HL-60/S4 treated with retinoic acid at 250 ng/mL for 4 days and 3 days (cell line): ENCODE data around the gene RAB13.

Experiments used
- in situ Hi-C: fragments of 300-500 bp; cut with MboI; formaldehyde crosslinking; loops from 2 replicates; pipeline ENCODE4 v1.7.0; 2022; ENCODE audit warnings: low sequenced_read_pairs

RAB13 gene

DNA sequence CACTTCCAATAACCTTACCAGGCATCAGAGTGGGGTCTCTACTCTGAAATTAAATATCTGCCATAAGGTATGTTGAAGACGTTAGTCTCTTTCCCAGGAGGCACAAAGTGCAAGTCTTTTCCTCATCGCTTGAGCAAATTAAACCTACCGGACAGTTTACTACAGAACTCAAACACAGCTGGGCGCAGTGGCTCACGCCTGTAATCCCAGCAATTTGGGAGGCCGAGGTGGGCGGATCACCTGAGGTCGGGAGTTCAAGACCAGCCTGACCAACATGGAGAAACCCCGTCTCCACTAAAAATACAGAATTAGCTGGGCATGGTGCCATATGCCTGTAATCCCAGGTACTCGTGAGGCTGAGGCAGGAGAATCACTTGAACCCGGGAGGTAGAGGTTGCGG lies 7.0 kb downstream of the RAB13 start:
- in situ Hi-C loops, result loop anchor here (25.0 kb wide), 2 partner anchors 467 to 617 kb away; partner anchors contain the start of gene S100A9

DNA sequence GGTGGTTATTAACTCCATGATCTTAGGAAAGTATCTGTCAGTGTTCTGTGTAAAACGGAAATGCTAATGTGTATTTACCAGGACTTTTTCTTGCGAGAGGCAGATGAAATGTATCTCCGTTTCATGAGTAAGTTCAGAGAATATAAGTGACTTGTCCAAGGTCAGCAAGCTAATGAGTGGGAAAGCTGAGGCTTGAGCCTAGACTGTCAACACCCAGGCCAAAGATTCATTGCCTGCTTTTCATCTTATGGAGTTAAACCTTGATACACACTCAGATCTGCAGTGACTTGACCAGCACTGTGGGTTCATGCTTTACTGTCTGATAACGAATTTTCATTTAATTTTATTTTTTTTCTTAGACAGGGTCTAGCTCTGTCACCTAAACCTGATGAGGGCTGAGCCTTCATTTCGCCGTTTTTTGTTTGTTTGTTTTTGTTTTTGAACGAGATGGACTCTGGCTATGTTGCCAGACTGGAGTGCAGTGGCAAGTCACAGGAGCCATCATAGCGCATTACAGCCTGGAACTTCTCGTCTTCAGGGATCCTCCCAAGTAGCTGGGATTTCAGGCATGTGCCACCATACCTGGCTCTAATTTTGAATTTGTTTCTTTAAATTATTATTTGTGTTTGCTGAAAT lies 7.7 kb downstream of the RAB13 start:
- in situ Hi-C loops, result loop anchor here (25.0 kb wide), 2 partner anchors 466 to 616 kb away; partner anchors contain the start of gene S100A9

DNA sequence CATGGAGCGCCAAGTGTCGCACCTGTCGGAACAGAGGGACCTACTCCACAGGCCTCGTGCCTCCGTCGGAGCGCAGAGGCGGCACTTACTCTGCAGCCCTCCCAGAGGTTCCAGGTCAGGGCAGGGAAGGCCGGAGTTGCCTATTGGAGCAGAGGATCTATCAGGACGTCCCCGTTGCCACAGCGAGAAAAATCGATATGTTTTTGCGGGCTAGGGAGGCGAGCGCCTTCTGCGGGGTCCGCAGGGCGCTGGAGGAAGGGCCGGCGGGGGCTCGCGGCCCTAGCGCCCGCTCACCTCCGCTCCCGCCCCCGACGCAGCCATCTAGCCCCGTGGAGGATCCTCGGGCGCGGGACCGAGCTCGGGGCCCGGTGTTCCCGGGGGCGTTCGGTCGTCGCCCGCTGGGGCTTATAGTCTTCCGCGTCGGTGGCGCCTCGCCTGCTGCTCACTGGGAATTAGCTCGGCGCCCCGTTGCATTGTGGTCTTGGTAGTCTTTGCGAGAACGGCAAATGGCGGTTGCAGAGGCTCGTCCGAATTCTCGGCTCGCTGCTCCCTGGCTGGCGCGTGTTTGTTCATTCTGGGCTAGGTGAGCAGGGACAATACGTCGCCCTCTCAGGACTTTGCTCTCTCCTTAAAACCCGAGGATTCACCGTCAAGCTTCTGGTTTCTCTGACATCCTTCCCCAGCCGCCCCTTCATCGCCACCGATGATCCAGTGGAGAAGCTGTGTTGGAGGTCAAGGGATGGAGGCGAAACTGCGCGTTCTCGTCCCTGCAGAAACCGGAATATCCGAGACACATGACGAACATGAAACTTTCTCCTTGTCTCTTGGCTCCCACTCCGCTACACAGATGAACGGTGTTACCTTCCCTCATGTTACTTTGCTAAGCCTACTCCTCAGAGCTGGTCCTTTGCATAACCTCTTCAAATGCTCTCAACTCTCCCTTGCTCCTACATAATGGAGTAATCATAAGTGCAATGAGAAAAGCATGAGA lies 8.6 kb downstream of the RAB13 start, which contains the start of gene JTB:
JTB (minus strand) TSS at position 425 of the 991 bp plus-strand sequence; CDS start at position 3, 422 bp downstream.
- in situ Hi-C loops, result loop anchor here (25.0 kb wide), 2 partner anchors 465 to 615 kb away; partner anchors contain the start of gene S100A9

DNA sequence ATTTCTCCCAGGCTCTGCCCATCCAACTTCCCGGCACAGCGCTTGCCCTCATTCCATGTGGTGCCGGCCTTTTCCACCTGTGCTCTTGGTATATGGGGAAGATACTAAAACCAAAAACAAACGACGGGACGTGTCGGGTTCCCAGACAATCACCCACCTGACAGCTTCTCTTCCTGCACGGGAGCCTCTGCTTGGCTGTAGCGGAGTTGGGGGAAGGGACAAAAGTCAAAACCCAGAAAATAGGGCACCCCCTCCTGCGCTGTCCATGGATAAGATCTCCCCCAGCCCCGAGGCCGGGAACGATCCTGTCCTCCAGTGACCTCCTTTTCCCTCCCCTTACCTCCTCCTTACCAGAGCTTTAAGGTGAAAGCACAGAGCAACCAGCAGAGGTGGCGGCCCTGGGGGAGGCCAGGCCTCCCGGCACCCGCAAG lies 9.3 kb downstream of the RAB13 start:
- in situ Hi-C loops, result loop anchor here (25.0 kb wide), 2 partner anchors 465 to 615 kb away; partner anchors contain the start of gene S100A9

DNA sequence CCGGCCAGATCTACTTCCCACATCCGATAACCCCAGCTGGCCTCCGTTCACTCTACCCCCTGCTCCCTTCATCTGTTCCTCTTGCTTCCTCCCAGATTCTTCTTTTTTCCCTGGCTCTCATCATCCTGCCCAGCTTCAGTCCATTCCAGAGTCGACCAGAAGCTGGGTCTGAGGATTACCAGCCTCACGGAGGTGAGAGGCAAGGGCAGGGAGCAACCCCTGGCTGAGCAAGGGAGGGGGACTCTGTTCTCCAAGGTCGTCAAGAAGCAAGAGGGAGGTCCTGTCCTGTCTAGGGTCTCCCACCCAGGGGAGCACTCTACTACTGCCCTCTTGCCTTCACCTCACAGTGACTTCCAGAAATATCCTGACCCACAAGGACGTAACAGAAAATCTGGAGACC lies 12.6 kb downstream of the RAB13 start:
- in situ Hi-C loops, result no loop called here

DNA sequence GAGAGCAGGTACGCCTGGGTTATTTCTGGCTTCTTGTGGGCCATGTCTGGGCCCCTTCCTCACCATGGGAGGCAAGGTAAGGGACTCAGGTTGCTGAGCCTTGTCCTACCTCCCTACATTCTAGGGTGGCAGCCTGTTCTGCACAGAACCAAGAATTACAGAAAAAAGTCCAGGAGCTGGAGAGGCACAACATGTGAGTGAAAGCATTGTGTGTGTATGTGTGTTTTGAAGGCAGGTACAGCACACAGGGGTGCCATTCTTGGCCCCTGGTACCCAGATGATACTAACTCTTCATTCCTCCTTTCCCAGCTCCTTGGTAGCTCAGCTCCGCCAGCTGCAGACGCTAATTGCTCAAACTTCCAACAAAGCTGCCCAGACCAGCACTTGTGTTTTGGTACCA lies 13.1 kb downstream of the RAB13 start:
- in situ Hi-C loops, result no loop called here

DNA sequence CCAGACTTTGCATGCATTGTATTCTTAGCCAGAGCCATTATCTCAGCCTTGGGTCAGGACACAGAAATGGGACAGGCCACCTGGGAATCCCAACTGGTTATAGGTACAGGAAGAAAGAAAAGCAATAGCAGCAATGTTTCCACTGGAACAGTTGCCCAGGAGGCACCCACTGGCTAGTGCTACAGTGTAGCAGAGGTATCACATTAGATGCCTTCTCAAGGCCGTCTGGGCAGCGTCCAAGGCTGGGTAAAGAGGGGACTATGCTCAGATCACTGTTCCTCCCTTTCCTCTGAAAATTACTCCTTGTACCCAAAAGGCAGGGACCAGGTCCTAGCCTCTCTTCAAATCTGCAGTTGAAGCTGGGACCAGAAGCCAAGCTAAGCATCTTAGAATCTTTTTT lies 15.8 kb downstream of the RAB13 start:
- in situ Hi-C loops, result no loop called here

DNA sequence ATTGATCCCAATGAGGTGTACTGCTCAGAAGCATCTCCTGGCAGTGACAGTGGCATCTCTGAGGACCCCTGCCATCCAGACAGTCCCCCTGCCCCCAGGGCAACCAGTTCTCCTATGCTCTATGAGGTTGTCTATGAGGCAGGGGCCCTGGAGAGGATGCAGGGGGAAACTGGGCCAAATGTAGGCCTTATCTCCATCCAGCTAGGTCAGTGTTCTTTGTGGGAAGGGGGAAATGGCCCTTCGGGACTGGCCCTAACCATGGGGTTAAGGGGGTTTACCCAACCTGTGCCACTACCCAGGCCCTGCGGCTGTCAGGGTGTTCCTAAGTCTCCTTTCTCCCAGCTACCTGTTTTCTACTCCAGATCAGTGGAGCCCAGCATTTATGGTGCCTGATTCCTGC lies 17.2 kb downstream of the RAB13 start:
- in situ Hi-C loops, result loop anchor here (10.0 kb wide), 1 partner anchor 294 kb away; the partner anchor contains the start of genes ILF2 and NPR1

DNA sequence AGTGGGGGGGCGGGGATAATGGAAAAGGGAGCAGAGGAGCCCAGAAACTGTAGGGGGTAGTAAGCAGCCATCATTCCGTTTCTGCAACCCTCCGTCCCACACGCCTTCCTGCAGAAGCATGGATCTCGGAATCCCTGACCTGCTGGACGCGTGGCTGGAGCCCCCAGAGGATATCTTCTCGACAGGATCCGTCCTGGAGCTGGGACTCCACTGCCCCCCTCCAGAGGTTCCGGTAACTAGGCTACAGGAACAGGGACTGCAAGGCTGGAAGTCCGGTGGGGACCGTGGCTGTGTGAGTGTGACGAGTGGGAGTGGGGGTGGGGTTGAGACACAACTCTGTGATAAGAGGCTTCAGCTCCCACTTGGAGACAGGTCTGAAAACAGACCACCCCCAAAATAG lies 17.7 kb downstream of the RAB13 start:
- in situ Hi-C loops, result loop anchor here (10.0 kb wide), 1 partner anchor 294 kb away; the partner anchor contains the start of genes ILF2 and NPR1

DNA sequence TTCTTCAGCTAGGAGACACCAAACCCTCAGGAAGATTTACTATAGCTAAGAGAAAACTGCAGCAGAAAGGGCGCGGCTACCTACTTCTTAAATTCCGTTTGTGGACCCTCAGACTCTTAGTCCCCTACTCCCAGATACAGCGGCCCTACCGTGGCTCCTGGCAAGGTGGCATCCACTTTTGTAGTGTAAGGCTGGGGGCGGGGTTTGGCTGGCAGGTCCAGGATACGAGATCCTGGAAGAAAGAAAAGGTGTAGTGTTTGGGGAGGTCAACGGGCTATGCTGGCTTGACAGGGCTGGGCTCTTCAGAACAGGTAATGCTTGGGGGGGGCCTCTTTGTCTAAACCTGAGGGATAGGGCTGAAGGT lies 18.2 kb downstream of the RAB13 start:
- in situ Hi-C loops, result loop anchor here (10.0 kb wide), 1 partner anchor 293 kb away; the partner anchor contains the start of genes ILF2 and NPR1

DNA sequence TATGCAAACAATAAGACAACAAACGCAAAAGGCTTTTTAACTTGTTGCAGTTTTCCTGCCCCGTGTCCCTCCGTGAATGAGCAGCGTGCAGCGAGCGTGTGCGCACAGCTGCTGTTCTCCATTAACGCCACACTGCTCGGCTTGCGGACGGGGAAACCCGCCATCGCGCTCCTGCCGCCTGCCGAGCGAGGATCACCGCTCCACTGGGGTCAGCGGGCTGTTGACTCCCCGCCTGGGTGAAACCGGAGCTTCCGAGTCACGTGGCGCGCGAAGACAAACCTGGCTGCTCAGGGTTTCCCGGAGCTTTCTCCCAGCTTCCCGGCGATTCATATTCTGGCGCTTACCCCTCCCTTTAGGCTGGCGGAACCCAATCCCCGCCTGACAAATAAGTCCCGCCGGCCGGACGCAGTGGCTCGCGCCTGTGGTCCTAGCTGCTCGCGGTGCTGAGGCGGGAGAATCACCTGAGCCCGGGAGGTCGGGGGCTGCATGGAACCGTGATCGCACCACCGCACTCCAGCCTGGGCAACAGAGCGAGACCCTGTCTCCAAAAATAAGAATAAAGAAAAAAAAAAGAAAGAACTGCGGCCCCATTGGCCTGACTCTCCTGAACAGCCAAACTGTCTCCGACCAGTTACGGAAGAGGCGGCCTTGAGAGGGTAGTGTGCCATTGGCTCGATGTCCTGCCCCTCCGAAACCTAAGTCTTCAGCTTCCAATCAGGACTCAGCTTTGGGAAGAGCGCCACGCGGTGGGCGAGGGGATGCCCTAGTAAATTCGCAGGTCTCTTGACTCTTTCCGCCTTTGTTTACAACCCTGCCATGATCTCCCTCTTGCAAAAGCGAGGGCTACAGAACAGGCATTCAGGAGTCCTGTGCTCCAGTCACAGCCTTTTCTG lies 18.8 kb downstream of the RAB13 start, which contains the start of gene CREB3L4:
CREB3L4 (plus strand) TSS at position 796 of the 893 bp plus-strand sequence. CDS start 624 bp downstream, outside the sequence.
- in situ Hi-C loops, result loop anchor here (10.0 kb wide), 1 partner anchor 293 kb away; the partner anchor contains the start of genes ILF2 and NPR1

DNA sequence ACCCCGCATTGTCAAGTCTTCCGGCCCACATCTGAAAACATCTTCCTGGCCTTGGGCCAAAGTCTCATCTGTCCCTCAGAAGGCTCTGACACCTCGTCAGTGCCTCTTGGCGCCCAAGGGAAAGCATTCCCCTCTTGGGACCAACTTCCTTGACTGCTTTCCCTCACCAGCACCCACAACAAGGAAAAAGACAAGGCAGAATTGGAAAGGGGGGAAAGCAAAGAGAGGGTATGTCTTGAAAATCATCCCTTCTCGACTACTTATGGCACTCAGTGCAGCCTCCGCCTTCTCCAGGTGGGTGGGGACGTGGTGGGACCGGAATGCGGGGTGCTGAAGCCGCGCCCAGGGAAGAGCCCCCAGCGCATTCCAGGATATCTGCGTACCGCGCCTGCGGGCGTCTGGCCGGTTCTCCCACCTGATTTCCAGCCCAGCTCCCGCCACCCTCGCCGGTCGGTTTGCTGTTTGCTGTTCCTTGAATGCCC lies 22.2 kb downstream of the RAB13 start:
- in situ Hi-C loops, result loop anchor here (10.0 kb wide), 1 partner anchor 289 kb away; the partner anchor contains the start of genes ILF2 and NPR1

DNA sequence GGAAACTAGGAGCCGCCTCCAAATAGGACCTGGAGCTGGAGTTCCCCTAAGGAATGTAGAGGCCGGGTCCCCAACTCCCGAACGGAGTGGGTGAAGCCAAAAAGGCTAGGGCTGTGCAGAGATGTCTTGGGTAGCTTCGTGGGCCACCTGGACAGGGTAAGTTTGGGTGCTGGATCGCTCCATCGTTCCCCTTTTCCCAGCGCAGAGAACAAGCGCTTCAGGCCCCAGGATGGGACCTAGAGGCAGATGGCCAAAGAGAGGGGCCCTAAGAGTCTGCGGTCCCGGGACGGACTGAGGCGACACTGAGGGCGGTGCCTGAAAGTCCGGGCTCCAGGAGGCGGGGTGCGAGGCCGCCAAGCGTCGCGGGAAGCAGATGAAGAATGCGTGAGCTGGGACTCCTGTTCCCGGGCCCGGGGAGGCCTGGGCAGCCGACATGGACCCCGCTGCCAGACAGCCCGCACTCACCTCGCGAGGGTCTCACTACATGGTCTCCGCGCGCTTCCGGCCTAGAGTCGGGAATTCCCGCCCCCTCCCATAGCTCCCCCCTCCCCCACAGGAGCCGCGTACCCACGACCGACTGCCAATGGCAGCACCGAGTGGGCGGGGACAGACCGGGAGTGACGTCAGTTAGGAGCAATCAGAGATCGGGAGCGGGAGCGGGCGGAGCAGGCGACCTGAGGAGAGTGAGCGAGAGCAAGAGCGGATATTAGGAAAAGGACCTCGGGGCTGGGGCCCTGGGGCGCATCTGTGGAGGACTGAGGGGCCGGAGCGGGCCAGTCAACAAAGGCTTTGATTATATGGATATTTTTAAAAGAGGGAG lies 22.9 kb downstream of the RAB13 start, which contains the start of gene SLC39A1:
SLC39A1 (minus strand) TSS at position 508 of the 820 bp plus-strand sequence. CDS start 822 bp downstream, outside the sequence.
- in situ Hi-C loops, result loop anchor here (10.0 kb wide), 1 partner anchor 288 kb away; the partner anchor contains the start of genes ILF2 and NPR1

DNA sequence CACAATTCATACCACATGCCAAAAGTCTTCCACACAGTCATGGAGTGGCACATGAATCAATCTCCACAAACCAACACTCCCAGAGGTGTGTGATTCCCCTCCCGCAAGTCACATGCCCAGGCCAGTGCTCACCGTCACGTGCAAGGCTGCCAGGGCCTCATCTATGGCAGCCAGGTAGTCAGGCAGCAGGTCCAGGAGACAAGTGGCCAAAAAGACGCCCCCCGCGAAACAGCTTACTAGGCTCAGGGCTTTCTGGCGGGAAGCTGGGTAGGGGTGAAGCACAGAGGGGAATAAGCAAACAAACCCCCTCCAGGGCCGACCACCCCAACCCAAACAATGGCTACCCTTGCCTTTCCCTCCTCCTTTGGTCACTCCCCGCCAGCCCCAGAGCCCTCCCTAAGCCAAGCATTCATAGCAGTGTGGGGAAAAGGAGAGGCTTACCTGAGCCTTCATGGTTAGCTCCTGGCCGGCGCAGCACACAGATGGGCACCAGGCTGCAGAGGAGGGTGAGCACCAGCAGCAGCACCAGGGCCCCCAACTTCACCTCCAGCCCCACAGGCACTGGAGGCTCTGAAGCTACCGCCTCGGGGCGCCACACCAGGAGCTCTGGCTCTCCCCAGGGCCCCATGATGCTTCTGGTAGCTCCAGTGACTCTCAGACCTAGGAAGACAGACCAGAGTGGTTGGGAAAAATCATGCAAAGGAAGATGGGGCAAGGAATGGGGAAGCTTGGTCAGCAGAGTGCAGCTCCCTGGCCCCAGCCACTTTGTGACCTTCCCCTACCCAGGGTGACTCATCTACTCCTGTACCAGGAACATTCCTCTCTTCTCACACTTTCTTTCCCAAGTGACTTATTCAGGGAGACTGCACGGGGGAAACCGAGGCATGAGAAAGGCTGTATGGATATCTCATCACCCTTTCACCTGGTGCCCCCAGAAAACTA lies 23.8 kb downstream of the RAB13 start:
- in situ Hi-C loops, result loop anchor here (10.0 kb wide), 1 partner anchor 288 kb away; the partner anchor contains the start of genes ILF2 and NPR1

DNA sequence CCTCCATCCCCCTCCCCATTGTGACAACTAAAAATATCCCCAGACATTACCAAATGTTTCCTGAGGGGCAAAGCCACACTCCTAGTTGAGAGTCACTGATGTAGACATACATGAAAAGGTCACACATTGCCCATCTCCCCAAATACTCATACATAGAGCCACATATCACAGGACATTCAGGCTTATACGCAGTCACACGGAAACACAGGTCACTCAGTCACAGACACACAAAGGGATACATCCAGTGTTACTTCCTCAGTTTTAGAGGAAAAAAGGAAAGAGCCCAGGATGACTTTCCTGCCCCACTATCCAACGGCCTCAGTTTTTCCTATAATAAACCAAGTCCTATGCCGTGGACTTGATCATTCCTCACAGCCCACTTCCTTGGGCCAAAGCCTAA lies 24.7 kb downstream of the RAB13 start:
- in situ Hi-C loops, result loop anchor here (10.0 kb wide), 1 partner anchor 287 kb away; the partner anchor contains the start of genes ILF2 and NPR1

DNA sequence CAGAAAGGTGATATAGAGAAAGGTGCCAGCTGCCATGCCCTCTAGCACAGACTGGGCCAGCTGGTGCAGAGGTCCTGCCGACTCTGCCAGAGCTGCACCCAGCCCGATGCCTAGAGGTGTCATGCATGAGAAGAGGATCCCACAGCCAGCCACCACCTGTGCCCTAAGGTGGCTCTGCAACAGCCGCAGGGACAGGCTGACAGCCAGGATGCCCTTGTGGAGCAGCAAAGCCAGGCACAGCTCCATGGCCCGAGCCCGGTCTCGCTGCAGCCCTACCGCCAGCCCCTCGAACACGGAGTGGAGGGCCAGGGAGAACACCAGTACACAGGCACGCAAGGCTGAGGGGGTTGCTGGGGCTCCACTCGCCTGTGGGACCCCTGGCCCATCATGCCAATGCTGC lies 25.9 kb downstream of the RAB13 start:
- in situ Hi-C loops, result loop anchor here (10.0 kb wide), 1 partner anchor 285 kb away; the partner anchor contains the start of genes ILF2 and NPR1

DNA sequence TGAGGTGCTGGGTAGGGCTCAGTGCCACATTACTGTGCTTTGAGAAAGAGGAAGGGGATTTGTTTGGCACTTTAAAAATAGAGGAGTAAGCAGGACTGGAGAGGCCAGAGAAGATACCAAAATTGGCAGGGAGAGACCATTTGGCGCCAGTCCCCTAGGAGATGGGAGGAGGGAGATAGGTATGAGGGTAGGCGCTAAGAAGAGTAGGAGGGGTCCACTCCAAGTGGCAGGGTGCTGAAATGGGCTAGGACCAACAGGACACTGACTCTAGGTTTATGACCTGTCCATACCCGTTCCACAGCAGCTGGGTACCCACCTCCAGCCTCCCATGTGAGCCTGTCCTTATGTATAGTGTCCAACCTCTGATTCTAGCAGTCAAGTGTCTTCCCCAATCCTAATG lies 26.7 kb downstream of the RAB13 start:
- in situ Hi-C loops, result no loop called here

DNA sequence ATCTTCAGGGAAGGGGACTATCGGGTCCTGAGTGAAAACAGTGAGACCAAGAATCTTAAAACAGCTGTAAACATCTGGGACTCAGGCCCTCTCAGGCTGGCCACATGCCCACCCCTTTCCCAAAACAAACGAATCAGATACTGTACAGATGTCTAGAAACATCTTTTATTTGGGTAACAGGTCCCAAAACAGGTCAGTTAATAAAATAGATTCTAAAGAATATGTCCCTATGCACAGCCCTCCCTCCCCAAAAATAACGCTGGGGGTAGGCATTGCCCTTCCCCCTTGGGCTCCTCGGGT lies 27.2 kb downstream of the RAB13 start:
- in situ Hi-C loops, result no loop called here
